ENCODE results near the gene MED15. TPM values are rescaled to one million over a fixed set of nuclear protein-coding genes. Genes with fewer than 3 reads are reported as not detected.

The MED15 gene
- total RNA-seq, 1 experiment from 2014 or later: 94.7 TPM

- H3K9me3 ChIP-seq: no peaks in the 10 kb centered on the region
- H3K27me3 ChIP-seq (replicated peaks; ENCODE audit: control insufficient read depth, insufficient read depth, low read length): no peaks in the 10 kb centered on the region
- no peak for DNase-seq
- ChIA-PET POLR2A (no interaction called here), CTCF (interaction anchor here (1.2 kb wide), 2 partner anchors 98 to 189 kb away, joined by 3 read pairs; no protein-coding TSS in a partner anchor)
- no peaks in the 10 kb centered on the region for H3K36me3 ChIP-seq (ENCODE audit: control insufficient read depth, insufficient read depth, low read length)
- H3K9me3 Mint-ChIP-seq (ENCODE audit: unreplicated experiment): no peaks in the 10 kb centered on the region
- BruUV-seq (replicated peaks): no TSS peak
- no peak overlapping the region for H3K27ac Mint-ChIP-seq (ENCODE audit: unreplicated experiment)
- no peaks in the 10 kb centered on the region for H3K36me3 Mint-ChIP-seq (ENCODE audit: insufficient read depth, unreplicated experiment)
- peaks cover 14% of the 10 kb centered on the region for H3K4me1 ChIP-seq
- H3K4me3 Mint-ChIP-seq (ENCODE audit: unreplicated experiment): no peak overlapping the region
- H3K4me1 Mint-ChIP-seq (ENCODE audit: low read depth, unreplicated experiment): no peaks in the 10 kb centered on the region
- intact Hi-C loops (cut with micrococcal nuclease; ENCODE audit: unreplicated experiment): loop anchor here (1.0 to 2.0 kb wide), 2 partner anchors 94 to 136 kb away; no protein-coding TSS in a partner anchor
- TF ChIP-seq CTCF (IDR thresholded peaks at IDR 0.05; ENCODE audit: insufficient read depth in 1 of 2, low read depth in 1 of 2, low read length in 1 of 2, severe bottlenecking in 1 of 2, unreplicated experiment in 1 of 2): no peak
- H3K27me3 Mint-ChIP-seq (ENCODE audit: insufficient read depth, unreplicated experiment): no peaks in the 10 kb centered on the region
- H3K4me3 ChIP-seq (ENCODE audit: low read depth, low read length): no peak overlapping the region
Measured at GRCh38 chr22:20606784-20607128, 99.3 kb downstream of the MED15 start.

- Mint-ChIP-seq H3K9me3 (ENCODE audit: unreplicated experiment) (no peaks in the 10 kb centered on the region), H3K27me3 (ENCODE audit: insufficient read depth, unreplicated experiment) (no peaks in the 10 kb centered on the region), H3K27ac (ENCODE audit: unreplicated experiment) (no peak overlapping the region), H3K4me1 (ENCODE audit: low read depth, unreplicated experiment) (no peaks in the 10 kb centered on the region), H3K4me3 (ENCODE audit: unreplicated experiment) (no peak overlapping the region), H3K36me3 (ENCODE audit: insufficient read depth, unreplicated experiment) (no peaks in the 10 kb centered on the region)
- DNase-seq: no peak
- intact Hi-C loops (cut with micrococcal nuclease; ENCODE audit: unreplicated experiment): loop anchor here (2.0 kb wide), 1 partner anchor 93 kb away; no protein-coding TSS in a partner anchor
- BruUV-seq (replicated peaks): no TSS peak
- TF ChIP-seq CTCF (IDR thresholded peaks at IDR 0.05; ENCODE audit: insufficient read depth in 1 of 2, low read depth in 1 of 2, low read length in 1 of 2, severe bottlenecking in 1 of 2, unreplicated experiment in 1 of 2): no peak
- H3K36me3 ChIP-seq (ENCODE audit: control insufficient read depth, insufficient read depth, low read length): no peaks in the 10 kb centered on the region
- H3K4me1 ChIP-seq: peaks cover 14% of the 10 kb centered on the region
- ChIA-PET CTCF (interaction anchor here (0.6 to 1.2 kb wide), 3 partner anchors 98 to 189 kb away, joined by 3 read pairs; no protein-coding TSS in a partner anchor), POLR2A (no interaction called here)
- no peaks in the 10 kb centered on the region for H3K27me3 ChIP-seq (replicated peaks; ENCODE audit: control insufficient read depth, insufficient read depth, low read length)
- no peak overlapping the region for H3K4me3 ChIP-seq (ENCODE audit: low read depth, low read length)
- no peaks in the 10 kb centered on the region for H3K9me3 ChIP-seq
Measured at GRCh38 chr22:20607157-20607907, 99.9 kb downstream of the MED15 start.

GRCh38 chr22:20610243-20610686 lies 102.9 kb downstream of the MED15 start:
- intact Hi-C loops (cut with micrococcal nuclease; ENCODE audit: unreplicated experiment): no loop called here
- H3K27ac Mint-ChIP-seq (ENCODE audit: unreplicated experiment): no peak overlapping the region
- H3K36me3 Mint-ChIP-seq (ENCODE audit: insufficient read depth, unreplicated experiment): no peaks in the 10 kb centered on the region
- H3K9me3 Mint-ChIP-seq (ENCODE audit: unreplicated experiment): no peaks in the 10 kb centered on the region
- TF ChIP-seq CTCF (IDR thresholded peaks at IDR 0.05; ENCODE audit: insufficient read depth in 1 of 2, low read depth in 1 of 2, low read length in 1 of 2, severe bottlenecking in 1 of 2, unreplicated experiment in 1 of 2): no peak
- no peaks in the 10 kb centered on the region for H3K27me3 Mint-ChIP-seq (ENCODE audit: insufficient read depth, unreplicated experiment)
- ChIA-PET CTCF (interaction anchor here (0.6 kb wide), 1 partner anchor 192 kb away, joined by 8 read pairs; no protein-coding TSS in a partner anchor), POLR2A (no interaction called here)
- no TSS peak for BruUV-seq (replicated peaks)
- Histone ChIP-seq H3K9me3 (no peaks in the 10 kb centered on the region), H3K36me3 (ENCODE audit: control insufficient read depth, insufficient read depth, low read length) (no peaks in the 10 kb centered on the region), H3K4me3 (ENCODE audit: low read depth, low read length) (no peak overlapping the region), H3K27me3 (replicated peaks; ENCODE audit: control insufficient read depth, insufficient read depth, low read length) (no peaks in the 10 kb centered on the region), H3K4me1 (peaks cover 14% of the 10 kb centered on the region)
- H3K4me1 Mint-ChIP-seq (ENCODE audit: low read depth, unreplicated experiment): no peaks in the 10 kb centered on the region
- H3K4me3 Mint-ChIP-seq (ENCODE audit: unreplicated experiment): no peak overlapping the region
- no peak for DNase-seq

Data from Caco-2 (cell line).